Measurements from ENCODE around the gene SNX3. TPM values are rescaled to one million over a fixed set of nuclear protein-coding genes. Genes with fewer than 3 reads are reported as not detected.
A peak's percentile ranks its signal among the peaks of the same experiment; 100 is the strongest.

The SNX3 gene
- total RNA-seq, 1 experiment from 2014 or later = 81.7 TPM

DNA sequence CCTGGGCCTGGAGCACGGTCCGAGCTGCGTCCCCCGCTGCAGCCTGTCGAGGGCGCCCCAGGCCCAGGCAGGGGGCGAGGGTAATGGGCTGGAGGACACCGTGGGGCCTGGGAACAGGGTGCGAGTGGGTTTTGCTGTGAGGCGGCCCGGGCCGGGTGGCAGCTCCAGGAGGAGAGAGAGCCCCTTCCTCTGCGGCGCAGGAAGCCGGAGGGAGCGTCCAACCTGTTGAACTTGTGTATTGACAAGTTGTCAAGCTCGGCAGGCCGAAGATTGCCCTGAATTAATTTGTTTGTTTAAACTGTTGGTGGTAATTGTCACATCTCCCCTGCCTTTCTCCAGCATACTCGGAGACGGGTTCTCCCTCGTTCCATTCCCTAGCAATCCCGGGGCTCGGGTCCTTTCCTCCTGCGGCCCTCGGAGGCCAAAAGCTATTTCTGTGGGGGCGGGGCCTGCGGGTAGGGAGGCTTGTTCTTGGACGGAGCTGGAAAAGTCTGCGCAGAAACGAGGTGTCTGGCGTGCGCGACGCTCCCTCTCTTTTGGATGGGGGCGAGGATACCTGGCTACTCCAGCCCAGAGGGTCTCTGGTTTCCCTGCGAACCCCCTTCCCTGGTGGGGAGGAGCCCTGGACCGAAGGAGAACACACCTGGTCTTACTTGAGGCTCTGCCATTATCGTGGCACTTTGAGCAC, 85.1 kb downstream of the SNX3 start:
- peak; percentile 84 for DNase-seq
- peaks cover 82% of the 10 kb centered on the region for H3K27me3 ChIP-seq (ENCODE audit: control insufficient read depth, insufficient read depth, low read length)
- H3K4me3 ChIP-seq (ENCODE audit: insufficient read depth, low read depth, low read length) = peak overlapping the region; percentile 31
- H3K36me3 ChIP-seq (replicated peaks; ENCODE audit: control insufficient read depth, insufficient read depth, low read length) = no peaks in the 10 kb centered on the region

DNA sequence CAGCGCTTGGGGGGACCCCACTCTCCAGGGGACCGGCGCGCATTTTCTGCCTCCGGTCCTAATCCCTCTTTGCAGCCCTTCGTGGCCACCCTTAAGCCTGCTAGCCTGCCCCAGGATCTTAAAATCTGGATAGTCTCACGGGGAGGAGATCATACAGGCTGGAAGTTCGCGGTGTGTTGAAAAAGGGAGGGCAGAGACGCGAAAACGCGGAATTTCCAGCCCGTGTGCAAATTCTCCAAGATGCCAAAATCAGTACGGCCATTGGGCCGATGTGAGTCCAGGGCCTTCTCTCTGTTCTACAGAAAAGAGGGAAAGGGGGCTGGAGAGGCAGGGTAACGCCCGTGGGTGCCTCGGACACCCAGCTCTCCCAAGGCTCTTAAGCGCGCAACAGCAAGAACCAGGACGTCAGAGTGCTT, 85.7 kb downstream of the SNX3 start:
- peaks cover 88% of the 10 kb centered on the region for H3K27me3 ChIP-seq (ENCODE audit: control insufficient read depth, insufficient read depth, low read length)
- H3K4me3 ChIP-seq (ENCODE audit: insufficient read depth, low read depth, low read length) = no peak overlapping the region
- H3K36me3 ChIP-seq (replicated peaks; ENCODE audit: control insufficient read depth, insufficient read depth, low read length) = no peaks in the 10 kb centered on the region
- no peak for DNase-seq

DNA sequence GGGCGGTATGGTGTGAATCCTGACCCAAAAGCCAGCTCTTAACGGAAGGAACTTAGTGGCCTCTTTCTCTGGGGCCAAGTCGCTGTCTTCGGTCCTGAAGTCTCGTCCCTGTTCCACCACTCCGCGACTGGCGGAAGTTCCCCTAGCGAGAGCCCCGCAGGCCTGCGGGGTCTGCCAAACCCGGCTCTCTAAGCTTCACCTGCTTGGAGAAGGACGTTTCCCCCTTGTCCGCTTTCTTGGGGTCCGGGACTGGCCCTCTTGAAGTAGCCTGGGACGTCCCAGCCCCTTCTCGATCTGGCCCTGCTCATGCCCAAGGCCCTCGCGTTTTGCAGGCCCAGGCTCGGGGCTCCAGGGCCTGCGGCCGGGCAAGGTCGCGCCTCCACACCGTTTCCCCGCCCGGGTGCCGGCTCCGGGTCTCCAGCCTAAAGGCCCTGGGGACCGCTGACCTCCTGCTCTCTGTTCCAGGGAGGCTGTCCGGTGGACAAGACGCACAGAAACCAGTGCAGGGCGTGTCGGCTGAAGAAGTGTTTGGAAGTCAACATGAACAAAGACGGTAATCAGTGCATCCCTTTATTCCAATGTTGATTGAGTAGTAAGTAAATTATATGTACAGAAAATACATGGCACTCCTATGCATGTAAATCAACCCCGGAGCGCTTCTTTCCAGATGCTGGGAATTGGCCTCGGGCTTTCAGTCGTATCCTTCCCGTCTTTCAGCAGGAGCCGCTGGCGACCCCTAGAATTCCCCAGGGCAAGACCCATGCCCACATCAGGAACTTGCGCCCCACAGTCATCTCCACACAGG, 86.3 kb downstream of the SNX3 start:
- H3K4me3 ChIP-seq (ENCODE audit: insufficient read depth, low read depth, low read length) = no peak overlapping the region
- H3K27me3 ChIP-seq (ENCODE audit: control insufficient read depth, insufficient read depth, low read length) = peaks cover 94% of the 10 kb centered on the region
- peak; percentile 88 for DNase-seq
- no peaks in the 10 kb centered on the region for H3K36me3 ChIP-seq (replicated peaks; ENCODE audit: control insufficient read depth, insufficient read depth, low read length)

DNA sequence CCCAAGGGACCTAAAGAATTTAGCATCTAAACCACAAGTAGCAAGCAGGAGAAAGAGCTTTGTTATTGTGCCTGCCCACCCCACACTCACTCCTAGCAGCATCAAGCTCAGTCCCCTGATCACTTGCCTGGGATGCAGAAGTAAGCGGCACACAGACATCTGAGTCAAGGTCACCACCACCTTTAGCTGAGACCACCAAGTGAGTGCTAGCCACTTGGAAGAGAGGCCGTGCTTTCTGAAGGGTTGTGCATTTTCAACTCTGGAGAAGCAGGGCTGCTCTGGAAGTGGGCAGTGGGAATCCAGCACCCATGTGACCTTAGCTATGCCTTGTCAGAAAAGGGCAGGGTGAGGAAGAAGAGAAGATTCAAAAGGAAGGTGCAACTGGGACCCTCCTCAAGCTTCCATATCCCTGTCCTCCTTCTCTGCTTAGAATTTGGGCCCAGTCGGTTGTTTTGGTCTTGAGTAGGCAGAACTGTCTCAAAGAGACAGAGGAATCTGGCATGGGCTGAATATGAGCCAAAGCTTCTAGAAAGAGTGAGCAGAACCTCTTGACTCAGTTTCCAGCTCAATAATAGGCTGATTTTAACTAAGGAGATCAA, 88.8 kb downstream of the SNX3 start:
- H3K4me3 ChIP-seq (ENCODE audit: insufficient read depth, low read depth, low read length) = no peak overlapping the region
- H3K36me3 ChIP-seq (replicated peaks; ENCODE audit: control insufficient read depth, insufficient read depth, low read length) = no peaks in the 10 kb centered on the region
- H3K27me3 ChIP-seq (ENCODE audit: control insufficient read depth, insufficient read depth, low read length) = peaks cover 100% of the 10 kb centered on the region
- no peak for DNase-seq

DNA sequence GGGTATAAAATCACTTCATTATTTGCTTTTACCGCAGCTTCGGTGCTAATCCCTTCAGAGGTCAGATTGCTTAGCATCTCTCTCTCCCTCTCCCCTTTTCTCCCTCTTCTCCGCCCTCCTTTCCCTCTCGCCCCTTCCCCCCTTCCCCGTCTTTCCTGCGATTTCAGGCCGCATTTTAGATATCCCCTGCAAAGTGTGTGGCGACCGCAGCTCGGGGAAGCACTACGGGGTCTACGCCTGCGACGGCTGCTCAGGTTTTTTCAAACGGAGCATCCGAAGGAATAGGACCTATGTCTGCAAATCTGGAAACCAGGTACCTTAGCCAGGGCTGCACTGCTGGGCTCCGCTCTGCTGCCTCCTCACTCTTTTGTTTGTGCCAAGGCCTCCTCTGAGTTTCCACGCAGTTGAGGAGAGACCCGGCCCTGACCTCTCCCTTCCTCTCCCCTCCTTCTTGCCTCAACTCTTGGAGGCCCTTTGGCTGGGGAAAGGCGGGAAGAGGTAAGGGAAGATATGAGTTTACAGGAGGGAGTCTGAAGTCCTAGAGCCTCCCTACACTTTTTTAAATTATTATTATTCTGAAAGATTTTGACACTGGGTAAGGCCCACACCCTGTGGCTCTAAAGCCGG, 89.4 kb downstream of the SNX3 start:
- DNase-seq = peak; percentile 66
- peaks cover 100% of the 10 kb centered on the region for H3K27me3 ChIP-seq (ENCODE audit: control insufficient read depth, insufficient read depth, low read length)
- H3K4me3 ChIP-seq (ENCODE audit: insufficient read depth, low read depth, low read length) = no peak overlapping the region
- H3K36me3 ChIP-seq (replicated peaks; ENCODE audit: control insufficient read depth, insufficient read depth, low read length) = no peaks in the 10 kb centered on the region

DNA sequence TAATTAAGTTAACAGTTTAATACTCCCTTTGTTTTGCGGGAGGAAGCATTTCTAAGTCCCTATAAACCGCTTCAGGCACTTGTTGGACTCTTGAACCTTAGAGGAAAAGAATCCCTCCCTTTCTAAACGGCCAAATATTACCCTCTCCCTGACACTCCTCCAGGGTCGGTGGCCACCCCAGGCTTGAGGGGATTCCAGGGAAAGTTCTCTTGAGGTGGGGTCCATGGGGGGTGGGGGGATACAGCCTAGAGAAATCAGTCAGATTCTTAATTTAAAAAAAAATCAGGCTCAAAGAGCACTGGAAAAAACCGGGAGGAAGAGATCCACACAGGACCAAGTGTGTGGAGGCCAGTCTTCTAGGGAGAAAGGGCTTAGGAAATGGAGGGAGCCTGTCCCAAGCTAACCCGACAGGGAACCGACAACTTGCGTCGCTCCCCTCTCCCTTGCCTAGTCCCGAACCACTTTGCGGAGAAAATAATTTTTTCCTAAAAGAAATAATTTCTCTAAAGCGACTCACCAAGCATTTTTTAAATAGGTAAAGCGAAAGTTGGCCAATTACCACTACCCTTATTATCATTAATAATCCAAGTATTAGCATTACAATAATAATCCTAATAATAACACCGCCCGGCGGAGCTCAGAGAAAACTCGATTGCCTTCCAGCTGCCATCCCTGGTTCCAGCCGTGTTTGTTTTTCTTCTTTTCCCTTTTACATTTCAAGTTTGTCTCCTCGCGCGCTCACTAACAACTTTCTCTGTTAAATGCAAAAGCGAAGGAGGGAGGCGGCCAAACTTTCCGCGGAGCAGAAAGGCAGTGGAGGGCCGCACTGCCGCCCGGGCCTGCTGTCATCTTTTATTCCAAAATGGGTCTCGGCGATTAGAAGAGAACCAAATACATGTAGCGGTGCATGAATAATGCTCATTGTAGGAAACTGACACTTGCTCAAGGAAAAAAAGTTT, 90.2 kb downstream of the SNX3 start:
- DNase-seq = peak; percentile 78
- Histone ChIP-seq H3K27me3 (ENCODE audit: control insufficient read depth, insufficient read depth, low read length) (peaks cover 100% of the 10 kb centered on the region), H3K4me3 (ENCODE audit: insufficient read depth, low read depth, low read length) (no peak overlapping the region), H3K36me3 (replicated peaks; ENCODE audit: control insufficient read depth, insufficient read depth, low read length) (no peaks in the 10 kb centered on the region)

DNA sequence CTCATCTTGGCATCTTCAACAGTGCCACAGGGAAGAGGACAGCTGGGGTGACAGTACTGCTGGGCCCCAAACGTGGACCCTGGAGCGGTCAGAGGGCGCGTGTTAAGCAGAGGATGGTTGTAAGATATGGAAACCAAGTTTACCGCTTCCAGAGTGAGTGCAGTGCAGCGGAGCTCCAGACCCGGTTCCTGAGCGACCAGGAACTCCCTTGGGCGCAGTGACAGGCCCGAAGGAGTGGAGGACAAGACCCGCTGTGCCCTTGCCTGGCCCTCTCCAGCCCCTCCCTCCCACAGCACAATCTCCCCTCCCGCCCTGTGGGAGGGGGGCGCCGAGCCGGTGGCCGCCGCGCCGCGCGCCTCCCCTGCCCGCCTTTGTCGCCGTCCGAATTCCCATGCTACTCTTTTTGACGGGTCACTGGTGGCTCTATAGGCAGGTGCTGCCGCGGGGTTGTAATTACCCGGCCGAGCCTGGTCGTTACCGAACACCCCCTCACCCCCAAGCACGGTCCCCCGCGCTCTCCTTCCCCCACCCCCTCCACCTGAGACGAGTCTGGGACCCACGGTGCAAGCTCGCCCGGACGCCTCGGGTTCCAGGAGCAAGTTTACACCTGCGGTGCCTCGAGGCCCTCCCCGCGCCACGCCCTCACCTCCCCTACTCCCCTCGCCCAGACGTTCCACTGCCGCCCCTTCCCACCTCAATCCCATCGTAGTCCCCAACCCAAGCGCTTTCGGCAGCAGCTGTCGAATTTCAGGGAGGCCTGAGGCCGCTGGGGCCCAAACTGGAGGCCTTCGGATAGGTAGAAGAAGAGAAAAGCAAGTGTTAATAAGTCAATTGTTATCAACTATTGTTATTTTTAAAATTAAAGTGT, 91.1 kb downstream of the SNX3 start:
- DNase-seq = peak; percentile 75
- peaks cover 100% of the 10 kb centered on the region for H3K27me3 ChIP-seq (ENCODE audit: control insufficient read depth, insufficient read depth, low read length)
- no peaks in the 10 kb centered on the region for H3K36me3 ChIP-seq (replicated peaks; ENCODE audit: control insufficient read depth, insufficient read depth, low read length)
- peak overlapping the region; percentile 1; the same call in 1 of the 2 replicates for H3K4me3 ChIP-seq (ENCODE audit: insufficient read depth, low read depth, low read length)

DNA sequence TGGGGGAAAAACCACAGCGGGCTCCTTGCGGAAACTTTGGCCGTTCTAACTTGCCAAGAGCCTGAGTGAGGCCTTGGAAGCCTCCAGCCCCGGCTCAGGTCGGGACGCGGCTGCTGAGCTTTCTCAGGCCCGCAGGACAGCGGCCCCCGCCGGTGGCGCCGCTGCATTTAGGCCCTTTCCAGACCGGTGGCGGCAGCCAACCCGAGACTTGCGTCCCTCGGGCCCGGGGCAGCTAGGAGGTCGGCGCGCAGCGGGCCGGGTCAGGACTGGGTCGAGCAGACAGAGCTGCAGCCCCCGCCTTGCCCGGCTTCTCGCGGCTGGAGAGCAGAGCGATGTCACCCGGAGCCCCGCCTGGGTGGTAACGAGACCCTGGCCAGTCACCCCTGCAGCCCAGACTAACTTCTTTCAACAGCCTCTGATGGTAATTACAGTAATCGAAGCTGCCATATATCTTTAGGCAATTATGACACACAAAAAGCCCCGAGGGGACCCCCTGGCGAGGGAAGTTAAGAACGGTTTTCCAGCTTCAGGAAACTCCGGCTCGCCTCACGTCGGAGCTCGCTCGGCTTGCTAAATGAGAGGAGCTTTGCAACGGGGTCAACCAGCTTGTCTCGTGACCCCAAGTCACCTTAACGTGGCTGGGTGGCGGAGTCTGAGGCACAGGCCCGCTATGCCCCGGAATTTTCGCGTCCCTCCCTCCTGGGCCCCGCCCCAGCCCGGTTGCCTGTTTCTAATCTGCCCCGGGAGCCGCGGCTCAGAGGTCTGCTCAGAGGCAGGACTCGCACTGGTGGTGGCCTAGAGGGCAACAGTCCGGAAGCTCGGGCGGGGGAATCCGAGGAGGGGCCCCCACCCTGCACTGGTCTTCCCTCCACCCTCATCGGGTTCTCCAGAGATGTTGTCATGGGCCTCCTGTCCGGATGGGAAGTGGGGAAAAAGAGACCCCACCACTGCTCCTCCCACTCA, 92.1 kb downstream of the SNX3 start:
- Histone ChIP-seq H3K36me3 (replicated peaks; ENCODE audit: control insufficient read depth, insufficient read depth, low read length) (no peaks in the 10 kb centered on the region), H3K27me3 (ENCODE audit: control insufficient read depth, insufficient read depth, low read length) (peaks cover 100% of the 10 kb centered on the region), H3K4me3 (ENCODE audit: insufficient read depth, low read depth, low read length) (no peak overlapping the region; the same call in 1 of the 2 replicates)
- DNase-seq = peak; percentile 88

DNA sequence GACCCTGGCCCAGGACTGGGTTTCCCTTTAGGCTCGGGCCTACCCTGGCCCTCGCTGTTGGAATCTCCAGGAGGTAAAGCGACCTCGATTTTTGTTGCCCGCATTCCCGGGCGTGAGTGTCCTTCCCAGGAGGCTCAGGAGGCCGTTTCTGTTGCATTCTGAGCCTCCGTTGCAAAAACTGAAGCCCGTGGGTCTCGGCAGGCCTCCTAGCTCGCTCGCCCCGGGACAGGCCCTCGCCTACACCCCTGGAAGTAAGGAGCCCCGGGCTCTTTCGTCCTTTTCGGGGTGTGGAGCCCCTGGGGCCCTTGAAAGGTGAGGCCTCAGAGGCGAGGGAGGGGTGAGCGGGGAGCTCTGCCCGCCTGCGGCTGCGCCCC, 92.8 kb downstream of the SNX3 start:
- Histone ChIP-seq H3K36me3 (replicated peaks; ENCODE audit: control insufficient read depth, insufficient read depth, low read length) (no peaks in the 10 kb centered on the region), H3K27me3 (ENCODE audit: control insufficient read depth, insufficient read depth, low read length) (peaks cover 100% of the 10 kb centered on the region), H3K4me3 (ENCODE audit: insufficient read depth, low read depth, low read length) (no peak overlapping the region; the same call in 1 of the 2 replicates)
- peak; percentile 72 for DNase-seq

DNA sequence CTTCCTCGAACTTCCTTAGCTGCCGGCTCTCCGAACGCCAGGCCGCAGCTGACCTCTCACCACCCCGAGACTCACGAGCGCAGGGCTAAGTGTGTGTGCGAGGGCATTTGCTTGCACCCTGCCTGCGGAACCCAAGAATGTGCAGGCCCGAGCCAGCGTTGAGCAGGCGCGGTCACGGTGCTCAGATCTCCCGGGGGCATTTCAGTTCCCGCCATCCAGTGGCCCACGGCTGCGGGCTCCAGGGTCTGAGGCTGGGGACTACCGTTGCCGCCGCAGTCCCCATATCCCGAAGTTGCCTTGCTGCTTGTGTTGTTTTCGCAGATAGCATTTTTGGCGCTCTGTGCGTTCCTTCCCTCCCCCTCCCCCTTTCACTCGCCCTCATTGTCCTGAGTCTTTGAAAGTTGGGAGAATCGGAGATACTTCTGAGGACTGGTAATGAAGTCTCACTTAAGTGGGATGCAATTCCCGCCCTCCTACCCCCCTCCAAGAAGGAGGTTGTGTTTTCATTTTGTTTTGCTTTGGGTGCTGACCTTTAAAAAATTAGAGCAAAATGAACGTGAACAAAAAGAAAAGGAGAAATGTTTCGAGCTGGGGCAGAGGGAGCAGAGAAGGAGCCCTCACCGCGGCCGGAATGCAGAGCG, 93.3 kb downstream of the SNX3 start:
- Histone ChIP-seq H3K27me3 (ENCODE audit: control insufficient read depth, insufficient read depth, low read length) (peaks cover 100% of the 10 kb centered on the region), H3K4me3 (ENCODE audit: insufficient read depth, low read depth, low read length) (peak overlapping the region; percentile 23), H3K36me3 (replicated peaks; ENCODE audit: control insufficient read depth, insufficient read depth, low read length) (no peaks in the 10 kb centered on the region)
- peak; percentile 88 for DNase-seq

DNA sequence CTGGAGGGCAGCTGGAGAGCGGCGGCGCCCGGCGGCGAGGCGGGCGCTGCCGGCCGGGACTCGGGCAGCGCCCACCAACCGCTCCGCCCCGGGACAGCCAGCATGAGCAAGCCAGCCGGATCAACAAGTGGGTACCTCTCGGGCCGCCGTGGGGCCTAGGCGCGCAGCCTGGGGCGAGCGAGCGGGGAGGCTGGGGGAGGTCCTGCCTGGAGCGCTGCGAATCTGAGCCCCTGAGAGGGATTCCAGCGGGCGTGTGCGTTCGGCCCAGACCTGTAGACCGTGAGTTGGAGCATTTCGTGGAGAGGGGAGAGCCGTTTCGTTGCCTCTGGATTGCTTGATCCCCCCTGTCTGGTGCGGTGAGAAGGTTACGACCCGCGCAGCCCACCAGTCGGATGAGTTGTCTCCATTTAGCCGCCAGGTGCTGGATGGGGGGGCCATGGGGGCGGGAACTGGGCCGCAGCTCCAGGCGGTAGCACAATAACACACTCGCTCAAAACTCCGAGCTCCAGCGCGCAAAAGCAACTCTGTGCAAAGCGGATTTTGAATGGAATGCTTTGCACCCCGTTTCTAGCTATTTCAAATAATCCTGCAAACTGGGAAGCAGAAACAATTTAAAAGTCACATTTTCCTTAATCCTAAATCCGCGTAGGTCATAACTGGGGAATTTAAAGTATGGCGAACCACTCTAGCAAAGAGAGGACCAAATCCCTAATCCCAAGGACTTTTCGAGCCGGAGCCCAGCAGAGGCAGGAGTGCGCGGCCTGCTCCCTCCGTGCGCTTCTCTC, 94.0 kb downstream of the SNX3 start:
- Histone ChIP-seq H3K27me3 (ENCODE audit: control insufficient read depth, insufficient read depth, low read length) (peaks cover 100% of the 10 kb centered on the region), H3K36me3 (replicated peaks; ENCODE audit: control insufficient read depth, insufficient read depth, low read length) (no peaks in the 10 kb centered on the region), H3K4me3 (ENCODE audit: insufficient read depth, low read depth, low read length) (peak overlapping the region; percentile 23; the same call in 1 of the 2 replicates)
- peak; percentile 78 for DNase-seq
